Panc1 (cell line): ENCODE measurements around the gene MEGF11. TPM values are rescaled to one million over a fixed set of nuclear protein-coding genes. Genes with fewer than 3 reads are reported as not detected.

Experiments
- ATAC-seq: fragments of 200-7000 bp; cut with Tn5 transposase; 2 replicates; pipeline ENCODE4 v1.9.1; 2020; ENCODE audit warnings: mild to moderate bottlenecking, moderate library complexity
- BruUV-seq: library from RNA; stranded (reverse); fragments of 400-500 nt; replicated peaks from 2 replicates; lab custom pipeline; 2021; lab: Mats Ljungman, UMichigan
- CTCF ChIA-PET: fragments of 300-600 bp; sonication (Branson Sonifier 250); formaldehyde crosslinking; loops from one replicate; lab custom pipeline; 2022; ENCODE audit warnings: antibody characterized with exemption; lab: Charles Lee
- POLR2A ChIA-PET: fragments of 300-600 bp; sonication (Branson Sonifier 250); formaldehyde crosslinking; loops from one replicate; lab custom pipeline; 2022; ENCODE audit warnings: antibody characterized with exemption; lab: Charles Lee
- DNase-seq: peaks from one replicate; pipeline ENCODE4 v3.0.0-alpha.2; 2010; ENCODE audit warnings: low read depth, low spot score
- H3K27ac ChIP-seq: 2 replicates; pipeline ENCODE4 v1.5.1; 2011; ENCODE audit warnings: mild to moderate bottlenecking, low read length, inconsistent platforms
- H3K27me3 ChIP-seq: fragments of 200-500 bp; sonication (Bioruptor generic); 2 replicates; pipeline ENCODE4 v1.6.0; 2014; ENCODE audit warnings: low read length, inconsistent platforms; ENCODE audit not compliant: control insufficient read depth, insufficient read depth
- H3K36me3 ChIP-seq: fragments of 200-500 bp; sonication (Bioruptor generic); 2 replicates; pipeline ENCODE4 v1.5.1; 2014; ENCODE audit warnings: inconsistent platforms, mild to moderate bottlenecking, low read length, moderate library complexity; ENCODE audit not compliant: control insufficient read depth, insufficient read depth
- H3K4me1 ChIP-seq: 2 replicates; pipeline ENCODE4 v1.5.1; 2011; ENCODE audit warnings: inconsistent platforms, mild to moderate bottlenecking, low read length, moderate library complexity; ENCODE audit not compliant: control insufficient read depth, insufficient read depth
- H3K4me3 ChIP-seq, 2 experiments: 2 replicates each; pipeline ENCODE4 v1.5.1; 2011 to 2012; ENCODE audit warnings: low read depth in 2 of 2, low read length in 2 of 2, mild to moderate bottlenecking in 2 of 2, inconsistent platforms in 1 of 2, moderate library complexity in 1 of 2
- H3K9me3 ChIP-seq: fragments of 200-500 bp; sonication (Bioruptor generic); 2 replicates; pipeline ENCODE4 v1.5.1; 2014; ENCODE audit warnings: low read depth, mild to moderate bottlenecking, inconsistent platforms, low read length, moderate library complexity; ENCODE audit not compliant: control insufficient read depth, insufficient read depth
- POLR2AphosphoS5 ChIP-seq: IDR thresholded peaks from 2 replicates; pipeline ENCODE4 v1.6.1; 2012; ENCODE audit warnings: mild to moderate bottlenecking, low read depth, low read length, moderate library complexity
- SIN3A ChIP-seq: IDR thresholded peaks from 2 replicates; pipeline ENCODE4 v1.6.1; 2012; ENCODE audit warnings: low read depth, mild to moderate bottlenecking, low read length, moderate library complexity, borderline replicate concordance; ENCODE audit not compliant: insufficient read depth
- TCF7L2 ChIP-seq: IDR thresholded peaks from 2 replicates; pipeline ENCODE4 v1.6.1; 2011; ENCODE audit warnings: mild to moderate bottlenecking, low read depth, low read length, inconsistent platforms
- in situ Hi-C: cut with HindIII; loops from 2 replicates; pipeline ENCODE4 v1.10.0; 2016; ENCODE audit warnings: low sequenced_read_pairs, low pct_unique_long_range_greater_than_20kb
- intact Hi-C: fragments of 100-400 bp; cut with micrococcal nuclease; formaldehyde crosslinking; loops from one replicate; pipeline ENCODE4 v1.10.0; 2022; ENCODE audit not compliant: unreplicated experiment
- total RNA-seq: library from RNA; stranded (reverse); gene quantifications from one replicate; pipeline ENCODE4 v1.2.1, GENCODE V29; 2021; ENCODE audit not compliant: unreplicated experiment
- TF ChIP-seq, protein P1 (sequence below), 2 experiments: IDR thresholded peaks; 2 replicates each; pipeline ENCODE4 v1.6.1; 2011 to 2012; ENCODE audit warnings: low read depth in 2 of 2, control low read depth in 1 of 2, low read length in 1 of 2, mild to moderate bottlenecking in 1 of 2, moderate library complexity in 1 of 2; ENCODE audit not compliant: insufficient read depth in 1 of 2
- TF ChIP-seq, protein P2 (sequence below): fragments of 450-650 bp; IDR thresholded peaks from 2 replicates; pipeline ENCODE4 v1.5.1; 2017; ENCODE audit warnings: mild to moderate bottlenecking

Gene MEGF11
- total RNA-seq, 1 experiment from 2014 or later: 0.95 TPM

DNA sequence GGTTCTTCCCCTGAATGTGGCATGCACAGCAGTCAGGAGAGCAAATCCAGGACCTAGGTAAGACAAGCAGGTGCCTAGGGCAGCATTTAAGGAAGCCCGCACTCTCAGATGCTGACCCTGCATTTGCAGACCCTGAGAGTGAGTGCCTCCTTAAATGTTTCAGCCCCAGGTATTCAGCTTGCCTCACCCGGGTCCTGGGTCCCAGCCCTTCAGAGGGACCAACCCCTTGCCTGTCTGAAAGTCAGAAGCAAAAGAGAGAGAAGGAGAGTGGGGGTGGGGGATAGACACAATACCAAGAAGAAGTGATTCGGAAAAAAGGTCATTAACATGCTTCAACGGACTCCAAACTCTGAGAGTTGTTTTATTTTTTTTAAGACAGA, 75.0 kb downstream of the MEGF11 start:
- no peak for ATAC-seq
- intact Hi-C loops: no loop called here
- H3K9me3 ChIP-seq: no peaks in the 10 kb centered on the region
- no peak overlapping the region for H3K4me3 ChIP-seq
- CTCF ChIA-PET: interaction anchor here (0.5 kb wide), 1 partner anchor 10 kb away, joined by 3 read pairs; no protein-coding TSS in a partner anchor
- H3K27ac ChIP-seq: no peak overlapping the region
- TF ChIP-seq, protein P1, sequence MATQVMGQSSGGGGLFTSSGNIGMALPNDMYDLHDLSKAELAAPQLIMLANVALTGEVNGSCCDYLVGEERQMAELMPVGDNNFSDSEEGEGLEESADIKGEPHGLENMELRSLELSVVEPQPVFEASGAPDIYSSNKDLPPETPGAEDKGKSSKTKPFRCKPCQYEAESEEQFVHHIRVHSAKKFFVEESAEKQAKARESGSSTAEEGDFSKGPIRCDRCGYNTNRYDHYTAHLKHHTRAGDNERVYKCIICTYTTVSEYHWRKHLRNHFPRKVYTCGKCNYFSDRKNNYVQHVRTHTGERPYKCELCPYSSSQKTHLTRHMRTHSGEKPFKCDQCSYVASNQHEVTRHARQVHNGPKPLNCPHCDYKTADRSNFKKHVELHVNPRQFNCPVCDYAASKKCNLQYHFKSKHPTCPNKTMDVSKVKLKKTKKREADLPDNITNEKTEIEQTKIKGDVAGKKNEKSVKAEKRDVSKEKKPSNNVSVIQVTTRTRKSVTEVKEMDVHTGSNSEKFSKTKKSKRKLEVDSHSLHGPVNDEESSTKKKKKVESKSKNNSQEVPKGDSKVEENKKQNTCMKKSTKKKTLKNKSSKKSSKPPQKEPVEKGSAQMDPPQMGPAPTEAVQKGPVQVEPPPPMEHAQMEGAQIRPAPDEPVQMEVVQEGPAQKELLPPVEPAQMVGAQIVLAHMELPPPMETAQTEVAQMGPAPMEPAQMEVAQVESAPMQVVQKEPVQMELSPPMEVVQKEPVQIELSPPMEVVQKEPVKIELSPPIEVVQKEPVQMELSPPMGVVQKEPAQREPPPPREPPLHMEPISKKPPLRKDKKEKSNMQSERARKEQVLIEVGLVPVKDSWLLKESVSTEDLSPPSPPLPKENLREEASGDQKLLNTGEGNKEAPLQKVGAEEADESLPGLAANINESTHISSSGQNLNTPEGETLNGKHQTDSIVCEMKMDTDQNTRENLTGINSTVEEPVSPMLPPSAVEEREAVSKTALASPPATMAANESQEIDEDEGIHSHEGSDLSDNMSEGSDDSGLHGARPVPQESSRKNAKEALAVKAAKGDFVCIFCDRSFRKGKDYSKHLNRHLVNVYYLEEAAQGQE (IDR thresholded peaks at IDR 0.05; ENCODE audit: insufficient read depth in 1 of 2, low read depth in 2 of 2, low read length in 1 of 2): no peak
- TF ChIP-seq SIN3A: no peak
- no peak for TF ChIP-seq POLR2AphosphoS5
- no peak for TF ChIP-seq TCF7L2
- TF ChIP-seq, protein P2, sequence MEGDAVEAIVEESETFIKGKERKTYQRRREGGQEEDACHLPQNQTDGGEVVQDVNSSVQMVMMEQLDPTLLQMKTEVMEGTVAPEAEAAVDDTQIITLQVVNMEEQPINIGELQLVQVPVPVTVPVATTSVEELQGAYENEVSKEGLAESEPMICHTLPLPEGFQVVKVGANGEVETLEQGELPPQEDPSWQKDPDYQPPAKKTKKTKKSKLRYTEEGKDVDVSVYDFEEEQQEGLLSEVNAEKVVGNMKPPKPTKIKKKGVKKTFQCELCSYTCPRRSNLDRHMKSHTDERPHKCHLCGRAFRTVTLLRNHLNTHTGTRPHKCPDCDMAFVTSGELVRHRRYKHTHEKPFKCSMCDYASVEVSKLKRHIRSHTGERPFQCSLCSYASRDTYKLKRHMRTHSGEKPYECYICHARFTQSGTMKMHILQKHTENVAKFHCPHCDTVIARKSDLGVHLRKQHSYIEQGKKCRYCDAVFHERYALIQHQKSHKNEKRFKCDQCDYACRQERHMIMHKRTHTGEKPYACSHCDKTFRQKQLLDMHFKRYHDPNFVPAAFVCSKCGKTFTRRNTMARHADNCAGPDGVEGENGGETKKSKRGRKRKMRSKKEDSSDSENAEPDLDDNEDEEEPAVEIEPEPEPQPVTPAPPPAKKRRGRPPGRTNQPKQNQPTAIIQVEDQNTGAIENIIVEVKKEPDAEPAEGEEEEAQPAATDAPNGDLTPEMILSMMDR: no peak
- no peak for DNase-seq
- H3K27me3 ChIP-seq: peaks cover 18% of the 10 kb centered on the region
- H3K4me1 ChIP-seq: no peaks in the 10 kb centered on the region
- no TSS peak for BruUV-seq
- in situ Hi-C loops: no loop called here
- POLR2A ChIA-PET: interaction anchor here (0.6 kb wide), 1 partner anchor 78 kb away, joined by 4 read pairs; no protein-coding TSS in a partner anchor
- H3K36me3 ChIP-seq: no peaks in the 10 kb centered on the region

DNA sequence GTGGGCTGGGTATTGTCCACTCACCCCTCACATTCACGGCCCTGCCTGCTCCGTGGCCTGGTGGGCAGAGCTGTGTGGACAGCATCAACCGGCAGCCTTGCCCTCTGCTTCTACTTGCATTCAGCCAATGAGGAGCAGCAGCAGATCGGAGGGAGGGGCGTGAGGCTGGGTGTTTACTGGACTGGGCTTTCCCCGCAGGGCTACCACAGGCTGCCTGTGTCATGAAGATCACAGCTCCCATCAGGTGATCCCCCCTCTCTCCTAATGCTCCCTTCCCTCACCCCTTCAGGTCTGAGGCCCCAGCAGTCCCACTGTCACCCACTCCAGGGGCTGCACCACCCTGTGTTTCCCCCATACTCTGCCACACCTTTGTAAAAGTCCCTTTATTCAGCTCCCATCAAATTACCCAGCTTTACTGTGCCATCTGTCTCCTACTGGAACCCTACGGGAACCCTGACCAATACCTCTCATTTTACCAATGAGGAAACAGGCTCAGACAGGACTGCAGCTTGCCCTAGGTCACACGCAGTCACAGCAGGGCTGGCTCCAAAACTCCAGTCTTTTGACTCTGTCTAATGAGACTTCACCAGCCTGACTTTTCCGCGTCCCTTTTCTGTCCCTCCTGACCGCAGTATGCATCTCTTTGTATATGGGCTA, 81.1 kb downstream of the MEGF11 start:
- no peak overlapping the region for H3K27ac ChIP-seq
- ATAC-seq (no peak), DNase-seq (no peak)
- H3K4me3 ChIP-seq: no peak overlapping the region
- TF ChIP-seq TCF7L2: no peak
- TF ChIP-seq SIN3A: no peak
- TF ChIP-seq, protein P2: no peak
- TF ChIP-seq POLR2AphosphoS5: no peak
- TF ChIP-seq, protein P1 (IDR thresholded peaks at IDR 0.05; ENCODE audit: insufficient read depth in 1 of 2, low read depth in 2 of 2, low read length in 1 of 2): no peak
- POLR2A ChIA-PET: no interaction called here
- CTCF ChIA-PET: no interaction called here
- H3K9me3 ChIP-seq: no peaks in the 10 kb centered on the region
- no peaks in the 10 kb centered on the region for H3K4me1 ChIP-seq
- intact Hi-C loops (no loop called here), in situ Hi-C loops (no loop called here)
- no TSS peak for BruUV-seq
- no peaks in the 10 kb centered on the region for H3K36me3 ChIP-seq
- H3K27me3 ChIP-seq: peaks cover 8% of the 10 kb centered on the region
